Left ventricle myocardium inferior (tissue), 1 donor: Measurements from ENCODE around the gene GBX1. TPM values are rescaled to one million over a fixed set of nuclear protein-coding genes. Genes with fewer than 3 reads are reported as not detected.

Experiments
- DNase-seq: peaks from one replicate; pipeline ENCODE4 v3.0.0-alpha.2; 2020
- H3K27ac ChIP-seq: fragments of 200-600 bp; replicated peaks from 2 replicates; pipeline ENCODE4 v1.8.0; 2021
- H3K27me3 ChIP-seq: fragments of 200-600 bp; 2 replicates; pipeline ENCODE4 v1.8.0; 2021; ENCODE audit warnings: low read depth
- H3K36me3 ChIP-seq: fragments of 200-600 bp; 2 replicates; pipeline ENCODE4 v1.8.0; 2021
- H3K4me1 ChIP-seq: fragments of 200-600 bp; 2 replicates; pipeline ENCODE4 v1.8.0; 2021
- H3K4me3 ChIP-seq: fragments of 200-600 bp; 2 replicates; pipeline ENCODE4 v1.8.0; 2021; ENCODE audit warnings: mild to moderate bottlenecking, moderate library complexity
- H3K9me3 ChIP-seq: fragments of 200-600 bp; replicated peaks from 2 replicates; pipeline ENCODE4 v1.8.0; 2021
- intact Hi-C: fragments of 100-400 bp; cut with micrococcal nuclease; formaldehyde crosslinking; loops from one replicate; pipeline ENCODE4 v1.11.0; 2022
- total RNA-seq: library from RNA; stranded (reverse); fragmentation: NEBNext Ultra II Directional; extraction: Animal tissue kit (Norgen Biotek cat#: 25700); gene quantifications from one replicate; pipeline ENCODE4 v1.2.1, GENCODE V29; 2021
- TF ChIP-seq, protein P1 (sequence below): fragments of 200-600 bp; IDR thresholded peaks from 2 replicates; pipeline ENCODE4 v1.8.0; 2021; ENCODE audit warnings: antibody characterized with exemption, mild to moderate bottlenecking, borderline replicate concordance
- donor health status: DM: no; HTN: yes; CAD: no; lungs with severe emphysema.

GBX1 gene
- total RNA-seq, 1 donor from 2014 or later = 1.9 TPM

GRCh38 chr7:151193203-151193978 is 25.9 kb upstream of the GBX1 start:
- Histone ChIP-seq H3K27me3 (peaks cover 19% of the 10 kb centered on the region), H3K9me3 (no peaks in the 10 kb centered on the region), H3K36me3 (no peaks in the 10 kb centered on the region), H3K4me1 (peaks cover 3% of the 10 kb centered on the region), H3K4me3 (no peak overlapping the region), H3K27ac (no peak overlapping the region)
- no peak for DNase-seq
- TF ChIP-seq, protein P1, sequence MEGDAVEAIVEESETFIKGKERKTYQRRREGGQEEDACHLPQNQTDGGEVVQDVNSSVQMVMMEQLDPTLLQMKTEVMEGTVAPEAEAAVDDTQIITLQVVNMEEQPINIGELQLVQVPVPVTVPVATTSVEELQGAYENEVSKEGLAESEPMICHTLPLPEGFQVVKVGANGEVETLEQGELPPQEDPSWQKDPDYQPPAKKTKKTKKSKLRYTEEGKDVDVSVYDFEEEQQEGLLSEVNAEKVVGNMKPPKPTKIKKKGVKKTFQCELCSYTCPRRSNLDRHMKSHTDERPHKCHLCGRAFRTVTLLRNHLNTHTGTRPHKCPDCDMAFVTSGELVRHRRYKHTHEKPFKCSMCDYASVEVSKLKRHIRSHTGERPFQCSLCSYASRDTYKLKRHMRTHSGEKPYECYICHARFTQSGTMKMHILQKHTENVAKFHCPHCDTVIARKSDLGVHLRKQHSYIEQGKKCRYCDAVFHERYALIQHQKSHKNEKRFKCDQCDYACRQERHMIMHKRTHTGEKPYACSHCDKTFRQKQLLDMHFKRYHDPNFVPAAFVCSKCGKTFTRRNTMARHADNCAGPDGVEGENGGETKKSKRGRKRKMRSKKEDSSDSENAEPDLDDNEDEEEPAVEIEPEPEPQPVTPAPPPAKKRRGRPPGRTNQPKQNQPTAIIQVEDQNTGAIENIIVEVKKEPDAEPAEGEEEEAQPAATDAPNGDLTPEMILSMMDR = no peak
- intact Hi-C loops = no loop called here

DNA sequence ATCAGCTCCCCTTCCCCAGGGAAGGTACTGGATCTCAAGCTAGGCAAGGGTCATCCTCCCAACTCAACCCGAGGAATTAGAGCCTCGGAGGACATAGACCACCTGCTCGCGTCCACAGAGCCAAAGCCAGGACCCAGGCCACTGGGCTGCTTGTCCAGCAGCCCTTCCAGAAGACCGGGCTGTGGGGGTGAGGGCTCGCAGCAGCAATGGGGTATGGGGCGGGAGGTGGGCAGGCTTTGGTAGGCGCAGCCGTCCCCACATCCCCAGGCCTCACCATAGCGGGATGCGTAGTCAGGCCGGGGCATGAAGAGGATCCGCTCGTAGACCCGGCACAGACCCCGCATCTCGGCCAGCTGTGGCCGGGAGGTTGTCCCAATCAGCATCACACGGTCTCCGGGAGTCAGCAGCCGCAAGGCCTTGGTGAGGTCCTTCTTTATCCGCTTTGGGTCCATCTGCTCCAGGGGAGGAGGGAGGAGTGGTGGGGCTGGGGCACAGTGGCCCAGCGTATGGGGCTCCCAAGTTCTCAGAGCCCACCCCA is 24.6 kb upstream of the GBX1 start:
- no peak overlapping the region for H3K27ac ChIP-seq
- DNase-seq = no peak

GRCh38 chr7:151191544-151191943 is 24.1 kb upstream of the GBX1 start:
- no peak for DNase-seq
- no peaks in the 10 kb centered on the region for H3K9me3 ChIP-seq
- no peaks in the 10 kb centered on the region for H3K36me3 ChIP-seq
- H3K27ac ChIP-seq = no peak overlapping the region
- H3K4me1 ChIP-seq = peaks cover 8% of the 10 kb centered on the region
- H3K27me3 ChIP-seq = peaks cover 27% of the 10 kb centered on the region
- TF ChIP-seq, protein P1 = no peak
- no peak overlapping the region for H3K4me3 ChIP-seq
- intact Hi-C loops = no loop called here

More for the DNA sequence above, 24.6 kb upstream of the GBX1 start:
- TF ChIP-seq, protein P1 = no peak
- H3K4me1 ChIP-seq = peaks cover 8% of the 10 kb centered on the region
- intact Hi-C loops = no loop called here
- H3K4me3 ChIP-seq = no peak overlapping the region
- H3K9me3 ChIP-seq = no peaks in the 10 kb centered on the region
- H3K27me3 ChIP-seq = peaks cover 24% of the 10 kb centered on the region
- no peaks in the 10 kb centered on the region for H3K36me3 ChIP-seq

DNA sequence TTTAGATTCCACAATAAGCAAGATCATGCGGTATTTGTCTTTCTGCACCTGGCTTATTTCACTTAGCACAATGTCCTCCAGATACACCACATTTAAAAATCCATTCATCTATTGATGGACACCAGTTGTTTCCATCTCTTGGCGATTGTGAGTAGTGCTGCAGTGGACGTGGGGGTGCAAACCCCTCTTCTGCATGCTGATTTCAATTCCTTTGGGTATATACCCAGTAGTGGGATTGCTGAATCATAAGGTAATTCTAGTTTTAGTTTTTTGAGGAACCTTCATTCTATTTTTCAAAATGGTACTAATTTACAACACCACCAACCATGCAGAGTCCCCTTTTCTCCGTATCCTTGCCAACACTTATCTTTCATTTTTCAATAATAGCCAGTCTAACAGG is 21.5 kb upstream of the GBX1 start:
- no peak for DNase-seq
- no peak overlapping the region for H3K4me3 ChIP-seq
- no peaks in the 10 kb centered on the region for H3K9me3 ChIP-seq
- TF ChIP-seq, protein P1 = no peak
- H3K27ac ChIP-seq = no peak overlapping the region
- peaks cover 11% of the 10 kb centered on the region for H3K27me3 ChIP-seq
- no peaks in the 10 kb centered on the region for H3K36me3 ChIP-seq
- H3K4me1 ChIP-seq = peaks cover 15% of the 10 kb centered on the region
- intact Hi-C loops = no loop called here

- TF ChIP-seq, protein P1 = no peak
- no peak for DNase-seq
- peaks cover 21% of the 10 kb centered on the region for H3K4me1 ChIP-seq
- H3K9me3 ChIP-seq = no peaks in the 10 kb centered on the region
- intact Hi-C loops = no loop called here
- peak overlapping the region; percentile 96 for H3K27ac ChIP-seq
- H3K4me3 ChIP-seq = peak overlapping the region; percentile 69
- H3K36me3 ChIP-seq = peaks cover 3% of the 10 kb centered on the region
- H3K27me3 ChIP-seq = peaks cover 11% of the 10 kb centered on the region
Observed at GRCh38 chr7:151188252-151188542, 20.7 kb upstream of the GBX1 start.
